HTERT RPE-1 (cell line): Measurements from ENCODE around the gene ANKRD34A.

Experiments
- in situ Hi-C: fragments of 300-500 bp; cut with MboI; formaldehyde crosslinking; loops from 4 replicates; pipeline ENCODE4 v1.14.3; 2020; ENCODE audit warnings: low sequenced_read_pairs

The ANKRD34A gene

DNA sequence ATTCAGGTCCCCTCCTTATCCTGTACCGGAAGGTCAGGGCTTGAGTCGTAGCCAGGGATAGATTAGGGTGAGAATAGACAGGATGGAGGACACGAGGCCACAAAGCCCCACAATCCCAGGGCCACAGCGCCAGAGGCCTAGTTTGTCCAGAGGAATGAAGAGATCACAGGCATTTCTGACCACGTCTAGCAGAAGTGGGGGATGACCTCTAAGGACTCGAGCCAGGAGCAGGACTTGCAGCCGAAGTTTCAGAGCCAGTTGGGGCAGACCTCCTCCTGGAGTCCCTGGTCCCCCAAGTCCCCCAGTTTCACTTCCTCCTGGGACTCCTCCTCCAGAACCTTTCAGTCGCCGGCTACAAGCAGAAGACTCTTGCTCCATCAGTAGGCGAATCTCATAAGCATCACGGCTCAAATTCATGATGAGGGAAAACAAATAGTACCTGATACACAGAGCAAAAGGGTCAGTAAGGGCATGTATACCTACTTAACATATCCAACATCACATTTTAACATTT, 52.2 kb downstream of the ANKRD34A start:
- in situ Hi-C loops, result no loop called here
